T-helper 1 cell (primary cell): ENCODE results near the gene RSBN1.
A peak's percentile ranks its signal among the peaks of the same experiment; 100 is the strongest.
"Not testable (repeated sequence)": the region's sequence is repeated elsewhere in the genome, so short reads cannot be mapped to it uniquely, and the experiment has no call there.

ENCODE experiments used
- DNase-seq, 5 donors: peaks; one replicate each; pipeline ENCODE4 v3.0.0-alpha.2; 2012 to 2020
- total RNA-seq, 4 donors: gene quantifications; one replicate each; lab custom pipeline; 2026; lab: John Stamatoyannopoulos, UW

The RSBN1 gene
- total RNA-seq = 87.9 to 118 (median 103) reads per million in 4 donors

DNA sequence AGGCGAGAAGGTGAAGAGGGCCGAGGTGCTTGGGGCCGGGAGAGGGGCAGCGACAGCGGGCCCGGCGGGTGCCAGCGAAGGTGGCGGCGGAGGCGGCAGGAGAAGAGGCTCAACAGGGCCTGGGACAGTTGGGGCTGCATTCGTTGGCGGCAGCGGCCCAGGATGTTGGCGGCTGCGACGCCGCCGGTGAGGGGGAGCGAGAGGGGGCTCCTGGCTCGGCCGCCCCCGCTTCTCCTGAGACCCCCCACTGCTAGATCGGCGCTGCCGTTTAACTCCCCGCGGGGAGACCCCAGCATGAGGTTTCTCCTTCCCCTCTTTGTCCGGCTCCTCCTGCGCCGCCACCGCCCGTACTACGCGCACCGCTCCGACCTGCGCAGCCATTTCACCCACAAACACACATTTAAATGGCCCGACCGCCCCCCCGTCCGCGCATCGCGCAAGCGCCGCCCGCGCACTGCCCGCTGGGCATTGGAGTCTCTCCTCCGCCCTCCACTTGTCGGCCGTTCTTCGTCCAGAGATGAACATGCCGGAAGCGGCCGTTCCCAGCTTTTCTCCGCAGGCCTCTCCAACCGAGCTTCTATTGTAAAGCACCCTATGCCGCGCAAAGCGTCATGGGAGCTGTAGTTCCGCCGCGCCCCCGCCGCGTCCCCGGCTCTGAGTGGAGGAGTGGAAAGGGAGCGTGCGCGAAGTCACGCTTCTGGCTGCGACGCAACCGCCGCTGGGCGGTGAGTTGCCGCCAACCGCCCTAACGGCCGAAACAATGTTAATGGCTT lies at the start of gene RSBN1:
Gene RSBN1, minus strand, starts transcription at position 589 of the 773 bp plus-strand sequence. Its CDS starts 64 bp downstream, at position 525.
- peak; percentile 97 to 99 (median 97) for DNase-seq

DNA sequence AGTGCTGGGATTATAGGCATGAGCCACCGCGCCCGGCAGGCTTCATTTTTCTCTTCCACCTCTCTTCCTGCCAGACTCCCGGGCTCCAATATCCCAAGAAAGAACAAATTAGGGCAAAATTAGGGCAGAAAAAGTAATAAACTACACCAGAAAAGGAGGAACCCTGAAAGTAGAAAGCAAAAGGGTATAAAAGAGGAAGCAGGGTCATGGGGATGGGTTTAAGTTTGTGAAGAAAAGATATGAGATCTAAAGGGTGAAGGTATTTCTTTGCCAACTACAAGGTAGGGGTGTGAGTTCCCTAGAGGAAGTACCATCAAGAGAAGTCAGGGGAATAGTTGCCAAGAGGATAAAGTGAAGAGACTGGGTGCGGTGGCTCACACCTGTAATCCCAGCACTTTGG lies 49.4 kb upstream of the RSBN1 start:
- no peak for DNase-seq

DNA sequence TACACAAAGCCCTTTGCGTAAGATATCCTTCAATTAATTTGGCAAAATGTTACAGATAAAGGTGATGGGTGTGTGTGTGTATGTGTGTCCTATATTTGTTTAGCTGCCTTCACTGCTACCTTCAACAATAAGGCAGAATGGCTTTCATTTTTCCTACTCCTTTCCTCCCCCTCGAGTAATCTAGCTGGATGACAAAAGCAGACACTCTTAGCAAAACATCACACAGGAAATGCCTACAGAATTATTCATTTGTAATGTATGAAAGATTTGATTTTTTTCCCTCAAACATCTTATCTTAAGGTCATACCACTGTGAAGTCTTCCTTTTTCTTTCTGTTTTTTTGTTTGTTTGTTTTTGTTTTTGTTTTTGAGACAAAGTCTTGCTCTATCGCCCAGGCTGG lies 48.6 kb upstream of the RSBN1 start:
- no peak for DNase-seq

DNA sequence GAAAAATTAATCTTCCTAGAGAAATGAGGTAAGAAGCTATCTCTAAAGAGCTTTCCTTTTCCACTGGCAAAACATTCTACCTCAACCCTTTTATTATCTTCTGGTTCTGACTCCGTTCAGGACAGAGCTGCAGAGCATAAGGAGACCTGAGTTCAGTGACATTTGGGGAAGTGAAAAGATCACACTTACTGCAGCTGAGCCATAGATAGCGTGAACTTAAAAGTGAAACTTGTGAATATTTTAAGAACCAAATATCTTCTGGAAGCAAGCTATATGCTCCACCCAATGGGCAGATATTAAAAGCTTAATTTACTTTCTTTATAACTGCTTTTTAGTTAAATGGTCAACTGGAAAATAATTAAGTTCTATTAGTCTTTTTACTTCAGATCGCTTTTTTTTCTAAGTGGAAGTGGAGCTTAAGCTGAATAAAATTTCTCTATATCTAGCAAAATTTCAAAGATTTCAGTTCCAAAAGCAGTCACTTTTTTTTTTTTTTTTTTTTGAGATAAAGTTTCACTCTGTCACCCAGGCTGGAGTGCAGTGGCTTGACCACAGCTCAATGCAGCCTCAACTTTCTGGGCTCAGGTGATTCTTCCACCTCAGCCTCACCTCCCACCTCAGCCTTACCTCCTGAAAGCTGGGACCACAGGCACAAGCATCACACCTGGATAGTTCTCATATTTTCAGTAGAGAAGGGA lies 47.4 kb upstream of the RSBN1 start:
- DNase-seq = no peak

DNA sequence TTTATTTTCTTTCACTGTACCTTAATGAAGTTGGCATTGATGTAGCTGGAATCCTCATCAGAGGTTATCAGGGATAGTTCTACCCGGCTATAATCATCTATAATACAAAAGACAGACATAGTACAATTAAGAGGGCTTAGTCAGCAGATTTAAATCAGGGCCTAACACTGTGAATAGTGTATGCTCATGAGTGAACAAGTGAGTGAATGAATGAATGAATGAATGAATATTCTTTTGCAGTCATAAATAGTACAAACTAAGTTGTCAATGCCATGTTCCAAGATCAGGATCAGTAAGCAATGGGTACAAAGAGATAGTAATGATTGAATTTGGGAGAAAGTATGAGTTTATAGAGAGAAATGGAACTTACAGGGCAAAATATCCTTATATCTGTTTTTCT lies 46.7 kb upstream of the RSBN1 start:
- no peak for DNase-seq

DNA sequence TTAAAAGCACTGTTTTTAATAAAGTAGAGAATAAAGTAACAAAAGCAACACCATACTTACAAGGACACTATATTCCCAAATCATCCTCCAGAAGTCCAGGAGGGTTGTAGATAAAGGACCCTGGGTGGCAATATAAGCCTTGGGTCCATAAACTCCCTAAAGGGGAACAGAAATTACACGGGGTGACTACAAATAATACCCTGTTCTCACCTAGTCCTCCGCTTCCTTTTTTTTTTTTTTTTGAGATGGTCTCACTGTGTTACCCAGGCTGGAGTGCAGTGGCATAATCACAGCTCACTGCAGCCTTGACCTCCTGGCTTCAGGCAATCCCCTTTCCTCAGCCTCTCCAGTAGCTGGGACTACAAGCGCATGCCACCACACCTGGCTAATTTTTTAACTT lies 46.1 kb upstream of the RSBN1 start:
- DNase-seq = no peak

DNA sequence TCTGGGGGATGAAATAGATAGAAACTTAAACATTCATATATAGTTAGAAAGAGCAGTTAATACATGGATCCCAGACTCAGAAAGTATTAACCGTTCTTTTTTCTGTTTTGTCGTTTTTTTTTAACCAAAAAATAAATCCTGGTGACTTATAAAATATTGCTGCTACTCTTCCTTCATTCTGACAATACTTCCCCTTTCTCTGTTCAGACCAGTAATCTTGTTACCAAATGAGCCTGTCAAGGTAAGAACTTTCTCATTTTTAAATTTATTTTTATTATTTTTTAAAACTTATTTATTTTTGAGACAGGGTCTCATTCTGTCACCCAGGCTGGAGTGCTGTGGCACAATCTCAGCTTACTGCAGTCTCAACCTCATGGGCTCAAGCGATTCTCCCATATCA lies 45.5 kb upstream of the RSBN1 start:
- no peak for DNase-seq

DNA sequence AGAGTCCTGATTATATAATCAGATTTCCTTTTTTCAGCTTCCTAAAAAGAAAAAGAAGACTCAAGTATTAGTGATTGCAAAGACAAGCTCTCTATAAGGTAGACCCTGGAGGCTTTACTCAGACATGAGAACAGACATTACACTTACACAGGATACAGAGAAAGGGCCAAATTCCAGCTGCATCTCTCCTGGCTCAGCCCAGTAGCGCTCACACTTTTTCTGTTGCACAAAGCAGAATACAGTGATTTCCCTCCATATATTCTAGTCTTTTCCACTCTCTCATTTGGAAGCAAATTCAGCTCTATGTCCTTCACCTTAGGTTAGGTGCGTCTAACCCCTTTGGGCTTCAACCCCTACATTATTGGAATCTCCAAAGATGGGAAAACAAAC lies 44.1 kb upstream of the RSBN1 start:
- DNase-seq = no peak

DNA sequence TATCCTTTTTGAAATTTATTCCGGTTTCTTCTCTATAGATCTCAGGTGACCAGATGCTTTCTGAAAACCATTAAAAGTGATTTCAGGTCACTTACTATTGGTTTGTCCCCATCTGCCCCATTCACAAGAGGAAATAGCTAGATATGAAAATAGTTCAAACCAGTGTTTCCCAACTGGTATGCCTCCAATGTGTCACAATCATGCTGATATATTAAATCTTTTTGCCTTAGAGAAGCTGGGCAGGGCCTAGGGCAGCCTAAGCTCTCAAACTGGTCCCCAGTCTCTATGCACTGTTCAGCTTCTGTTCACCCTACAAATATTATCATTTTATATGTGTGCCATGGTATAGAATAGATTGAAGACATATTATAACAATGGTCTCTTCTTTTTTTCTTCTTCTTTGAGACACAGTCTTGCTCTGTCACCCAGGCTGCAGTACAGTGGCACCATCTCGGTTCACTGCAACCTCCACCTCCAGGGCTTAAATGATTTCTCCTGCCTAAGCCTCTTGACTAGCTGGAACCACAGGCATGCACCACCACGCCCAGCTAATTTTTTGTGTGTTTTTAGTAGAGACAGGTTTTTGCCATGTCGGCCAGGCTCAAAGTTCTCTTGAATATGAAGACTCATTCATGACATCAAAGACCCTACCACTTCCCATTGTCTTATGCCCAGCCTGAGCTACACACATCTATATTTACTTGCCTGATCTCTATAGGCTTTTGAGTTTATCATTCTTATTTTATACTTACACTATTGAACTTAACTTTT lies 43.5 kb upstream of the RSBN1 start:
- no peak for DNase-seq

DNA sequence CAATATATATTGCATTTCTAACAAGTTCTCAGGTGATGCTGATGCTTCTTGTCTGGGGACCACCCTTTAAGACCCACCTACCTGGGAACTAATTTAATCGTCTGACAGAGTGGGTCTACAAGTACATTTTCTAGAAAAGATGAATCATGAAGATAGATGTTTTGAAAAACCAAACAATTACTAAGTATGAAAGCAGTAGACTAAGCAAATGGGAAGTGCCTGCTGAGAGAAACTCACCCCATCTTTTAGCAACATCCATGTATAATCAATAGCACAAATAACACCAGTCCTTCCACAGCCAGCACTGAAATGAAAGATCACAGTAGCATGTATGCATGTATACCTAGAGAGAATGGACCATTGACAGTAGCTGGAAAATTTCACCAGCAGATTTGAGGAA lies 42.0 kb upstream of the RSBN1 start:
- no peak for DNase-seq

DNA sequence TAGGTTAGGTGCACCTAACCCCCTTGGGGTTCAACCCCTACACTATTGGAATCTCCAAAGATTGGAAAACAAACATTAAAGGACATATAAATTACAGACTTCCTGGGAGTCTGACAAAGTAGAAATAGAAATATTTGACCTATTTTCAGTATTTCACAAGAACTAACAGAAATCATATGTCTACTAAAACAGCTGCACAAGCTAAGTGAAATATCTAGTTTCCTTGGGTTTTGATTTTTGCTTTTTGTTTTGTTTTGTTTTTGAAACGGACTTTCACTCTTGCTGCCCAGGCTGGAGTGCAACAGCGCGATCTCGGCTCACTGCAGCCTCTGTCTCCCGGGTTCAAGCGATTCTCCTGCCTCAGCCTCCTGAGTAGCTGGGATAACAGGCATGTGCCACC lies 40.4 kb upstream of the RSBN1 start:
- DNase-seq = not testable (repeated sequence)

DNA sequence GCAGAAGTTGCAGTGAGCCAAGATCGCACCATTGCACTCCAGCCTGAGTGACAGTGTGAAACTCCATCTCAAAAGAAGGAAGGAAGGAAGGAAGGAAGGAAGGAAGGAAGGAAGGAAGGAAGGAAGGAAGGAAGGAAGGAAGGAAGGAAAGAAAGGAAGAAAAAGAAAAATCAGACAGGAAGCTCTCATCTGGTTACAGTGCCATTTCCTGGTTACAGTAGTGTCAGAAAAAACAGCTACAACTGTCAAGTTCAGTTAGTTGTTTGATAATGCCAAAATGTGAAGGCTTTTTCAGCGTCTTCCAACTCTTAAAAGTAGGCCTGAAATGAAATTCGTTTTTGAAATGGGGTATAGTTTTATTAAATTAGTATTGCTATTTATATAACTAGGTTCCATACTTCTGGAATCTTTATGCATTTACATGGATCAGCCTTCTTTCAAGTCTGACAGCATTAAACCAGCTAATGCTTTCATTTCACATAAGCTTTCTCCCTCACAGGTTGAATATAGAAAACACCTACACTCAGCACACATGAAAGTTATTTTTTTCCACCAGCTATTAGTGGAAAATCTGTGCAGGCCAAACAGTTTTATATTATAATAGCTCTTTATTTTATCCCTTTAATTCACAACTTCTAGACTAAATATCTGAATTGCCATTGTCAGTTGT lies 38.0 kb upstream of the RSBN1 start:
- no peak for DNase-seq

DNA sequence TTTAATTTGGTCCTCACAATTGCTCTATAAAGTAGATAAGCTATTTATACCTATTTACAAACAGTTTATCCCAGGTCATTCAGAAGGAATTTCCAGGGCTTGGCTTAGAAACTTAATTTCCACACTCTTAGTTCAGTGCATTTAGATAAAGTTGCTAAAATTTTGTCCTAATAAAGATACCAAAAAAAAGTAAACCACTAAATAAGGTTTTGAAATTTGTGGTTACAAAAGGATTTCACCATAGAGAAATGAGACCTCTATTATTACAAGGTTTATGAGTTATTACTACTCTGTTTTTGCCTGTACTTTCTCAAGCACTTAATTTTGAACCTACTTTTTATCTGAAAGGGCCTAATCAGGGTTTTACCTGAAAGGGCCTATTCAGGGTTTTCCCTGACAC lies 36.8 kb upstream of the RSBN1 start:
- DNase-seq = no peak

DNA sequence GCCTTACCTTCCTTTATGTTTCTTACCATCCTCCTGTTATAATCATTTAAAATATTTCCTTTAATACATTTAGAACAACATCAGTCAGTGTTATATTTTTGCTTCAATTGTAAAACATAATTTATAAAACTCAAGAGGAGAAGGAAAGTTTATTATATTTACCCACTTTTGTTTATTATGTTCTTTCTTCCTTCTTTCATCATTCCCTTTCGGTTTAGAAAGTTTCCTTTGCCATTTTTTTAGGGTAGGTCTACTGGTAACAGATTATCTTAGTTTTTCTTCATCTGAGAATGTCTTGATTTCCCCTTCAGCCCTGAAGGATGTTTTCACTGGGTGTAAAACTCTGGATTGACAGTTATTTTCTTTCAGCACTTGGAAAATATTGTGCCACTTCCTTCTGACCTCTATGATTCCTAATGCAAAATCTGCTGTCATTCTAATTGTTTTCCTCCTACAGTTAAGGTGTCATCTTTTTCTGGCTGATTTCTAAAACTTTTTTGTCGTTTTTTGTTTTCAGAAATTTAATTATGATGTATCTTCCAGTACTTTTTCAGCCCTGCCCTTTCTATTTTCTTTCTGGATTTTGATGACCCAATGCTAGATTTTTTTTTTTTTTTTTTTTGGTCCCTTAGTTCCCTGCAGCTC lies 34.2 kb upstream of the RSBN1 start:
- DNase-seq = no peak

DNA sequence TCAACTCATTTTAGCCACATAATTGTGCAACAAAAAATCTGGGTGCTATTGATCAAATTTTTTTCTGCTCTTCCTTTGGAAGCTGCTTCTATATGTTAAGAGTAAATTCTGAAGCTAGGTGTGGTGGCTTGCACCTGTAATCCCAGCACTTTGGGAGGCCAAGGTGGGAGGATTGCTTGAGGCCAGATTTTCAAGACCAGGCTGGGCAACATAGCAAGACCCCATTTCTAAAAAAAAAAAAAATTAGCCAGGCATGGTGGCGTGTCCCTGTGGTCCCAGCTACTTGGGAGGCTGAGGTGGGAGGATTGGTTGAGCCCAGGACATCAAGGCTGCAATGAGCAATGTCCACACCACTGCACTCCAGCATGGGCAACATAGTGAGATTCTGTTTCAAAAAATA lies 24.3 kb upstream of the RSBN1 start:
- DNase-seq = no peak

DNA sequence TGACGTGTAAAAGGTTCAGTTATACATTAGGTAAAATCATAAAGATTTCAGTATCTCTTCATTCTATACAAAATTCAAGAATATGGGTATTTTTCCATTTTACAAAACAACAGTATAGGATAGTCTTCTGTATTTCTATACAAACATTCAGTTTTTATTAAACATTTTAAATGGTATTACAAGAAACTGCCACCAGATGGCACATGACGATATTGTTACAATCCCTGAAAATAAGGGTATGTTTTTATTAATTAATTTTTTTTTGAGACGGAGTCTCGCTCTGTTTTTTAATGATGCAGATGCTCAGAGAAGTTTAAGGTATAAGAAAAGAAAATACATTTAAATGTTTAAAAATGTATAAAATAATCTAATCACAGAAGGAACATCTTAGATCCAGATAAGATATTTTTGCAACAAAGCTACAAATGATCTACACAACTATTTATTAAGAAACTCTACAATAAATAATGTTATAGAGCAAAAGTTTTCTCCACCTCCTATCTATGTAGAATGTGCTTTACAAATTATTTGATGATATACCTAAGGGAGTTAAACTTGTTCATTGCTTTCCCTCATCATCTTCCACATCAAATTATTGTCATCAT lies 23.5 kb upstream of the RSBN1 start:
- DNase-seq = peak in 3 of 5 donors; percentile 19 to 45 (median 27)

DNA sequence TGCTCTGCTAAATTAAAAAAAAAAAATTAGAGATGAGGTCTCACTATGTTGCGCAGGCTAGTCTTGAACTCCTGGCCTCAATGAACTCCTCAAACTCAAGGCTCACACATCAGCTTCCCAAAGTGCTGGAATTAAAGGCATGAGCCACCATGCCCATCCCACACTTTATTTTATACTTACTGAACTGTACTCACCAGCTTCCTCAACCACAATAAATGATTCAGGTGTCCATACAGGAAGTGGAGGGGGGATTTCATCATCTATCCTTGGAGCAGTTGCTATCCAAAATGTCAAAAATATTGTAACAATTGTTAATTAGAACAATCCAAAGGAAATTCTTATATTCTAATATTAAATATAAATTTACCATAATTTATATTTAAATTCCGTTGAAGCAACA lies 22.4 kb upstream of the RSBN1 start:
- no peak for DNase-seq

DNA sequence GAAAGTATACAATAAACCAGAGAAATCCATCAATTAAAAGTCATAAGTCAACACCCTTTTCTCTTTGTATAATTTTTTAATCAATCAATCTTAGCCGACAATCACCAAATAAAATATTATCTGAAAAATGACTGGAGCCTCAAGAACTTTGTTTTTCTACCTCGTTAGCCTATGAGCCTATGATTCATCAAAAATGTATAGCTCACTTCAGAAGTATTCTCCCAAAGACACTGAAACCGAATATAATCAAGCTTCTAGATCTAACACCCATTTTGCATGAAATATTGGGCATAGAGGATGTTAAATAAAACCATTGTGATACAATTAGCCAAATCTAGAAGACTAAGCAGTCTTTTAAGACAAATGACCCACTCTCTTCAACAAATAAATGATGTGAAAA lies 17.8 kb upstream of the RSBN1 start:
- DNase-seq = no peak

DNA sequence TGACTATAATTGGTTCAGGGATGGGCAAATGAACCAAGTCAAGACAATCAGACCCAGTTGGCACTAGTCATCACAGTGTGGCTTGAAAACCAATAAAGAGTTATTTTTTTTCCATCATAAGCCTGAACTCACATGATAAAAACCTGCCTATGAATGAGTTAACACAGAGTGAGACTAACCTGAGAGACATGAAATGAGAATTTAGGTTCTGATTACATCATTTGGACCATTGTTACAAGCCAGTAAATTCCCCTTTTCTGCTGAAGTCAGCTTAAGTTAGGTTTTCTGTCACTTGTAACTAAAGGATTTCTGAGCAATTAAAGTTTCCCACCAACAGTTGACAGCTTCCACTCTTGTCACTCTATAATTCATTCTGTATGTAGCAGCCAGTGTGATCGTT lies 9.6 kb upstream of the RSBN1 start:
- DNase-seq = no peak

DNA sequence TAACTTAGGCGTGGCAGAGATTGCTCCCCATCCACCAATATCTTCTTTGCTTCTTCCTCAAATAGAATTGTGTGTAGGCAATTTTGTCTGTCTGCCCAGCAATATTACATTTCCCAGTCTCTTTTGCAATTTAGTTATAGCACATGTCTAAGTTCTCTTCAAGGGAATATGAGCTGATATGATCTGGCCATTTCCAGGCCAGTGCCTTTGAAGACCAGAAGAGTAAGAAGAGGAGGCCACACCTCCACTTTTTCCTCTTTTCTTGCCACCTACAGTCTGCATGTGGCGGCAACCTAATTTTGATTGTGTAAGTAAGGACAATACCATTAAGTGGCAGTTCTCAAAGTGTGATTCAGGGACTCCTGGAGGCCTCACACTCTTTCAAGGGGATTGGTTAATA lies 6.3 kb upstream of the RSBN1 start:
- no peak for DNase-seq

DNA sequence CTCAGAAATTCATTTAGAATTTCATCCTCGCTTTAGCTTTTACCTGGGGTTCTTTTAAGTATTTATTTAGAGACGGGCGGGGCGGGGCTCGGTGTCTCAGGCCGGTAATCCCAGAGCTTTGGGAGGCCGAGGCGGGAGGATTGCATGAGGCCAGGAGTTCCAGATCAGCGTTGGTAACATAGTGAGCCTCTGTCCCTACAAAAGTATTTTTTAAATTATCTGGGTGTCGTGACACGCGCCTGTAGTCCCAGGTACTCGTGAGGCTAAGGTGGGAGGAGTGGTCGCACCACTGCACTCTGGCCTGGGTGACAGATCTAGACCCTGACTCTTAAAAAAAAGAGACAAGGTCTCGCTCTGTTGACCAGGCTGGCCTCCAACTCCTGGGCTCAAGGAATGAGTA lies 942 bp upstream of the RSBN1 start:
- no peak for DNase-seq

DNA sequence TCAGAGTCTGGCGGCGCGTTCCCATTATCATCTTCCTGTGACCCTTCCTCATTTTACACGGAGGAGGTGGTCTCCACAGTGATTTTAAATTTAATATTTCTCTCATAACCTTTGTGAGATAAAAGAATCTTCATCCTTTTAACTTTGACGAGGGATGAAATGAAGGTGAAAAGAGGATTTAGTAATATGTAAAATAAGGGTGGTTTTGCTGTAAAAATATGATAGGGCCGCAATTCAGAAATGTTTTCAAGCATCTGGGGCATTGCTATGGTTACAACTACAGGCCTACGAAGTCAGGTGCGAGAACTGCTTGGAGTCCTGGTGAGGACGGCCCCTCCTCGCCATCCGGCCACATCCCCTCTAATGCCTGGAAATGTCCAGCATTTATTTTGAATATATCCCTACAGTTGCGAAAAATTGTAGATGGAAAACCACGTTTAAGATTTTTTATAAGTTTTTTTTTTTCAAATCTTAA lies 422 bp upstream of the RSBN1 start:
- DNase-seq = peak in 2 of 5 donors; percentile 10 to 15
